ENCODE measurements around the gene DVL2. TPM values are rescaled to one million over a fixed set of nuclear protein-coding genes. Genes with fewer than 3 reads are reported as not detected.

The DVL2 gene
- total and polyA plus RNA-seq, 2 donors (not counting 3 experiments of a cell fraction or from before 2014, with no cell fraction given): 17.2 to 55.9 TPM

DNA sequence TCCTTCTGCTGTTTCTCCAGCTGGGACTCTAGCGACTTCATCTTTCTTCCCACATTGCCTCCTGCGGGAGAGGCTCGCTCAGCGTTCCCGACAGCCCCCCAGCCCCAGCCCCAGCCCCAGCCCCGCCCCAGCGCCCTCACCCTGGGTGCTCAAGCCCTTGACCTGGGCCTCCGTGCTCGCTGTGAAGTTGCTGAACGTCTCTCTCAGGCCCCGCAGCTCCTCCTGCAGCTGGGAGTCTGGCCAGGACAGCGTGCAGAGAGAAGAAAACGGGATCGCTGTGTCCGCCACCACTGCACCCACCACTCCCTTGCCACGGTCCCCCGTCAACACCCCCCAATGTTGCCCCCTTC, 57.5 kb downstream of the DVL2 start:
- DNase-seq (ENCODE audit: low read depth, low spot score) (no peak), FAIRE-seq (no peak)
- H3K27me3 ChIP-seq (ENCODE audit: control insufficient read depth in 2 of 2, insufficient read depth in 2 of 2, low read length in 2 of 2): no peaks in the 10 kb centered on the region
- H3K9me3 ChIP-seq (replicated peaks; ENCODE audit: control insufficient read depth, insufficient read depth, low read length): no peaks in the 10 kb centered on the region
- no peak for TF ChIP-seq MYC (IDR thresholded peaks at IDR 0.05; ENCODE audit: low read depth, low read length)
- TF ChIP-seq, protein P1, sequence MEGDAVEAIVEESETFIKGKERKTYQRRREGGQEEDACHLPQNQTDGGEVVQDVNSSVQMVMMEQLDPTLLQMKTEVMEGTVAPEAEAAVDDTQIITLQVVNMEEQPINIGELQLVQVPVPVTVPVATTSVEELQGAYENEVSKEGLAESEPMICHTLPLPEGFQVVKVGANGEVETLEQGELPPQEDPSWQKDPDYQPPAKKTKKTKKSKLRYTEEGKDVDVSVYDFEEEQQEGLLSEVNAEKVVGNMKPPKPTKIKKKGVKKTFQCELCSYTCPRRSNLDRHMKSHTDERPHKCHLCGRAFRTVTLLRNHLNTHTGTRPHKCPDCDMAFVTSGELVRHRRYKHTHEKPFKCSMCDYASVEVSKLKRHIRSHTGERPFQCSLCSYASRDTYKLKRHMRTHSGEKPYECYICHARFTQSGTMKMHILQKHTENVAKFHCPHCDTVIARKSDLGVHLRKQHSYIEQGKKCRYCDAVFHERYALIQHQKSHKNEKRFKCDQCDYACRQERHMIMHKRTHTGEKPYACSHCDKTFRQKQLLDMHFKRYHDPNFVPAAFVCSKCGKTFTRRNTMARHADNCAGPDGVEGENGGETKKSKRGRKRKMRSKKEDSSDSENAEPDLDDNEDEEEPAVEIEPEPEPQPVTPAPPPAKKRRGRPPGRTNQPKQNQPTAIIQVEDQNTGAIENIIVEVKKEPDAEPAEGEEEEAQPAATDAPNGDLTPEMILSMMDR (IDR thresholded peaks at IDR 0.05; ENCODE audit: extremely low read depth in 1 of 2, insufficient read depth in 1 of 2, low read depth in 1 of 2, low read length in 2 of 2): no peak
- no peak for TF ChIP-seq EZH2 (IDR thresholded peaks at IDR 0.05; ENCODE audit: borderline replicate concordance, low read depth, low read length, severe bottlenecking)
- no peak for TF ChIP-seq FOS (IDR thresholded peaks at IDR 0.05; ENCODE audit: borderline replicate concordance, insufficient read depth, low read length)
- no peak for TF ChIP-seq MAX (IDR thresholded peaks at IDR 0.05; ENCODE audit: insufficient read depth, insufficient read length)
- no peak for TF ChIP-seq JUN (IDR thresholded peaks at IDR 0.05; ENCODE audit: borderline replicate concordance, insufficient read depth, insufficient read length, low read depth)
- TF ChIP-seq POLR2A (IDR thresholded peaks at IDR 0.05; ENCODE audit: low read depth, low read length): no peak
- TF ChIP-seq POLR2AphosphoS5 (IDR thresholded peaks at IDR 0.05; ENCODE audit: insufficient read depth, low read depth, low read length): no peak
- TF ChIP-seq GATA2 (IDR thresholded peaks at IDR 0.05; ENCODE audit: insufficient read depth, insufficient read length, low read depth, low read length): no peak
- H3K79me2 ChIP-seq (ENCODE audit: control insufficient read depth, insufficient read depth, low read length): no peaks in the 10 kb centered on the region
- no peaks in the 10 kb centered on the region for H4K20me1 ChIP-seq (replicated peaks; ENCODE audit: control insufficient read depth, extremely low read depth, insufficient read depth, low read length)
- H3K4me2 ChIP-seq (ENCODE audit: insufficient read depth, low read length): no peak overlapping the region
- dilution Hi-C loops (cut with MboI; ENCODE audit: extremely low pct_ligation_motif_present, low sequenced_read_pairs): no loop called here
- peak overlapping the region in 1 of 3 experiments; percentile 9 for H3K4me3 ChIP-seq (replicated peaks in 1 of 3; ENCODE audit: insufficient read depth in 1 of 3, low read depth in 1 of 3, low read length in 3 of 3)
- ChIA-PET POLR2A (interaction anchor here (0.5 to 0.7 kb wide), 3 partner anchors 152 to 466 kb away, joined by 3 to 4 read pairs (median 3); partner anchors contain the start of gene NEURL4), CTCF (interaction anchor here (0.6 to 4.3 kb wide), 30 partner anchors 8 to 510 kb away, joined by 3 to 91 read pairs (median 6); partner anchors contain the start of genes ACADVL, DLG4, SLC16A11 and SLC16A13)
- no peak overlapping the region for H3K27ac ChIP-seq (ENCODE audit: insufficient read depth, low read depth, low read length)
- no peaks in the 10 kb centered on the region for H3K36me3 ChIP-seq (ENCODE audit: control insufficient read depth in 2 of 2, extremely low read depth in 1 of 2, insufficient read depth in 2 of 2, low read length in 2 of 2)
- BruUV-seq (replicated peaks): no TSS peak
- intact Hi-C loops (cut with micrococcal nuclease): loop anchor here (1.0 to 2.0 kb wide), 5 partner anchors 41 to 264 kb away; partner anchors contain the start of genes ACADVL and DLG4
- no peak overlapping the region for H2AFZ ChIP-seq (ENCODE audit: low read depth, low read length)
- H3K9ac ChIP-seq (replicated peaks; ENCODE audit: extremely low read depth, insufficient read depth, low read length): no peak overlapping the region
- H3K4me1 ChIP-seq (ENCODE audit: control insufficient read depth, extremely low read depth, insufficient read depth, low read length): peaks cover 17% of the 10 kb centered on the region
- H3K9me1 ChIP-seq (replicated peaks; ENCODE audit: control insufficient read depth, extremely low read depth, insufficient read depth, low read length): no peaks in the 10 kb centered on the region

Data from endothelial cell of umbilical vein (primary cell).